Stimulated activated naive CD8-positive, alpha-beta T cell treated with anti-CD3 and anti-CD28 coated beads, Interleukin-15, Interleukin-2, amounts not matched to agents 100 ng/mL and 50 ng/mL, for 24 hours (primary cell): ENCODE results near the gene PTGR2.
"Not testable (repeated sequence)": the region's sequence is repeated elsewhere in the genome, so short reads cannot be mapped to it uniquely, and the experiment has no call there.

Experiments used
- H3K27ac Mint-ChIP-seq: one replicate; pipeline ENCODE4 v1.8.0; 2021; ENCODE audit warnings: mild to moderate bottlenecking, mixed read lengths
- H3K27me3 Mint-ChIP-seq: one replicate; pipeline ENCODE4 v1.8.0; 2021; ENCODE audit warnings: mixed read lengths
- H3K36me3 Mint-ChIP-seq: one replicate; pipeline ENCODE4 v1.8.0; 2021; ENCODE audit warnings: low read depth, mixed read lengths
- H3K4me1 Mint-ChIP-seq: one replicate; pipeline ENCODE4 v1.8.0; 2021; ENCODE audit warnings: low read depth, mixed read lengths
- H3K4me3 Mint-ChIP-seq: one replicate; pipeline ENCODE4 v1.8.0; 2021; ENCODE audit warnings: mild to moderate bottlenecking, mixed read lengths
- H3K9me3 Mint-ChIP-seq: one replicate; pipeline ENCODE4 v1.8.0; 2021; ENCODE audit warnings: mixed read lengths

Gene PTGR2

DNA sequence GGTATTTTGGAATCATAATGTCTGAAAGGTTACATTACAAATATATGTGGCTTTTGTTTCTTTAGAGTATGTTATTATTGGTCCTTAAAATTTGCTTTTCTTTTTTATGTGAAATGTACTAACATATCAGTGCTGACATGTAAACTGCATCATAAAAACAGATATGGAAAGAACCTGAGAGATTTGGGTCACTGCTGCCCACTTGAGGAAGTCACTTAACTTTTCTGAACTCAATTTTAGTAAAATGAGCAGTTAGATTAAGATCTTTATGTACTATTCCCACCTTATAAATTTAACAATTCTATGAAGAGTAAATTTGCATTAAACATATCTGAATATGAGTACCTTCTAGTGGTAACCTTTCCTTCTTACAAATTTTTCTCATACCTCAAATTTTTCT, 7.5 kb downstream of the PTGR2 start:
- Mint-ChIP-seq H3K9me3 (no peaks in the 10 kb centered on the region), H3K4me1 (no peaks in the 10 kb centered on the region), H3K4me3 (no peak overlapping the region), H3K27me3 (no peaks in the 10 kb centered on the region), H3K27ac (no peak overlapping the region), H3K36me3 (peaks cover 7% of the 10 kb centered on the region)

DNA sequence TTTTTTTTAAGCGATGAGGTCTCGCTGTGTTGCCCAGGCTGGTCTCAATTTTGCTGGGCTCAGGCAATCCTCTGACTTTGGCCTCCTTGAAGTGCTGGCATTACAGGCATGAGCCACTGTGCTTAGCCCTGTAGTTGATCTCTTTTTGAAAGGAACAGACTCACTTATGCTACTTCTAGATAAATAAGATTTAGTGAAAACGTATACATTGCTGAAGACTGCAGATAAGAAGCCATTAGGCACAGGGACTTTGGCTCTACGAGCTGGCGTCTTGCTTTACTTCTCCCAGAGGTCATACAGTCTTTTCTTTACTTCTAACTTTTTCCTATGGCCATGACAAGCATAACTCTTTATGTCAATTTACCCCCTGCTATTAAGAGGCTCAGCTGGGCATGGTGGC, 9.4 kb downstream of the PTGR2 start:
- Mint-ChIP-seq H3K36me3 (peaks cover 14% of the 10 kb centered on the region), H3K27me3 (no peaks in the 10 kb centered on the region), H3K9me3 (no peaks in the 10 kb centered on the region), H3K27ac (no peak overlapping the region), H3K4me3 (no peak overlapping the region), H3K4me1 (no peaks in the 10 kb centered on the region)

DNA sequence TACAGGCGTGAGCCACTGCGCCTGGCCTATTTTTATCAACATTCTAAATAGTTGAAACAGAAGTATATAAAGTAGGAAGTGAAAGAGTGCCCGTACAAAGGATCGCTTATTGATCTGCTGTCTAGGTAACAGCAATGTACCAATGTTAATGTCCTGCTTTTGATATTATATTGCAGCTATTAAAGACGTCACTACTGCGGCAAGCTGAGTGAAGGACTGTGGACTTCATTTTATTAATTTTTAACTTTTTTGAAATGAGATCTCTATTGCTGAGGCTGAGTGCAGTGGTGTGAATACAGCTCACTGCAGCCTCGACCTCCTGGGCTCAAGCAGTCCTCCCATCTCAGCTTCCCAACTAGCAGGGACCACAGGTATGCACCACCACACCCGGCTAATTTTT, 10.8 kb downstream of the PTGR2 start:
- Mint-ChIP-seq H3K36me3 (peaks cover 19% of the 10 kb centered on the region), H3K4me3 (no peak overlapping the region), H3K27me3 (no peaks in the 10 kb centered on the region), H3K4me1 (no peaks in the 10 kb centered on the region), H3K9me3 (no peaks in the 10 kb centered on the region), H3K27ac (no peak overlapping the region)

GRCh38 chr14:73863209-73863608, 11.6 kb downstream of the PTGR2 start:
- H3K4me1 Mint-ChIP-seq, result no peaks in the 10 kb centered on the region
- no peaks in the 10 kb centered on the region for H3K9me3 Mint-ChIP-seq
- no peak overlapping the region for H3K27ac Mint-ChIP-seq
- H3K36me3 Mint-ChIP-seq, result peaks cover 19% of the 10 kb centered on the region
- no peak overlapping the region for H3K4me3 Mint-ChIP-seq
- no peaks in the 10 kb centered on the region for H3K27me3 Mint-ChIP-seq

DNA sequence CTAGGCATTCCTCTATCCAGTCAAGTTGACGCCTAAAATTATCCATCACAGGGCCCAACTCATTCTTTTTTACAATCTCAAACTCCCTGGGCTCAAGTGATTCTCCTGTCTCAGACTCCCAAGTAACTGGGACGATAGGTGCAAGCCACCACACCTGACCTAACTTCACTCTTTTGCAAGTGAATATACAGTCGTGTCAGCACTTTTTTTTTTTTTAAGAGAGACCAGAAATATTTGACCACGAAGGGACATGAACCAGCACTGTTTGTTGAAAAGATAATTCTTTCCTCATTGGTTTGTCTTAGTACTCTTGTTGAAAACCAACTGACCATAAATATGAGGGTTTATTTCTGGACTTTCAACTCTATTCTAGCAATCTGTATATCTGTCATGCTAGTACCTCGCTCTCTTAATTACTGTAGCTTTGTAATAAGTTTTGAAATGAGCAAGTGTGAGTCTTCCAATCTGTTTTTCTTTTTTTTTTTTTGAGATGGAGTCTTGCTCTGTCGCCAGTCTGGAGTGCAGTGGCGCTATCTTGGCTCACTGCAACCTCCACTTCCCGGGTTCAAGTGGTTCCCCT, 14.0 kb downstream of the PTGR2 start:
- Mint-ChIP-seq H3K9me3 (no peaks in the 10 kb centered on the region), H3K36me3 (peaks cover 15% of the 10 kb centered on the region), H3K27ac (no peak overlapping the region), H3K27me3 (no peaks in the 10 kb centered on the region), H3K4me3 (no peak overlapping the region), H3K4me1 (no peaks in the 10 kb centered on the region)

DNA sequence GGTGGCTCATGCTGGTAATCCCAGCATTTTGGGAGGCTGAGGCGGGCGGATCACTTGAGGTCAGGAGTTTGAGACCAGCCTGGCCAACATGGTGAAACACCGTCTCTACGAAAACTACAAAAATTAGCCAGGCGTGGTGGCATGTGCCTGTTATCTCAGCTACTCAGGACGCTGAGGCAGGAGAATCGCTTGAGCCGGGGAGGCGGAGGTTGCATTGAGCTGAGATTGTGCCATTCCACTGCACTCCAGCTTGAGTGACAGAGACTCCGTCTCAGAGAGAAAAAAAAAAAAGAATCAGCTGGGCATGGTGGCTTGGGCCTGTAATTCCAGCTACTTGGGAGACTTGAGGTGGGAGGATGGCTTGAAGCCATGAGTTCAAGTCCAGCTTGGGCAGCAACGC, 18.1 kb downstream of the PTGR2 start:
- H3K4me3 Mint-ChIP-seq, H3K4me1 Mint-ChIP-seq, H3K9me3 Mint-ChIP-seq, H3K27ac Mint-ChIP-seq, H3K27me3 Mint-ChIP-seq: not testable (repeated sequence)
- peaks cover 11% of the 10 kb centered on the region for H3K36me3 Mint-ChIP-seq

DNA sequence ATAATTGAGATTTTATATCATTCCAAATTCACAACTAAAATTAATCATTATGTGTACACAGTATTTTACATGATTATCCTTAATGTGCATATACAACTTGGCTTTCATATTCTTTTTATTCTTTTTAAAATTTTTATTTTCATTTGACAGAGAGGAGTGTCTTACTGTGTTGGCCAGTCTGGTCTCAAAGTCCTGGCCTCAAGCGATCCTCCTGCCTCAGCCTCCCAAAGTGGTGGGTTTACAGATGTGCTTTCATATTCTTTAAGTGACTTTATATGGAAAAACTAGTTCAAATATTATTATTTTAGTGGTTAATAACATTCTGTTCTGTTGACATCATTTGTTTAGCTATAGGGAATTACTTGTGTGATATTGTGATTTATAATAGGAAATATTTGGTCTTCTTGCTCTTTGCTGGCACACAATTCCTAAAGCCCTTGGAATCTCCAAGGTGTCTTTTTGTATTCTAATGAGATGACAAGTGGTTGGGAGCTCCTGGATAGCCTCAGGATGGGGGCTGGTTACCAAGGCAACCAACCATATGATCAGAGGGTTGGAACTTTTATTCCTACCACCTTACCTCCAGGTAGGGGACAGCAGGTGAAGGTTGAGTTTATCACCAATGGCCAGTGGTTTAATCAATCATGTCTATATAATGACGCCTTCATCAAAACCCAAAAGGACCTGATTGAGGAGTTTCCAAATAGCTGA, 19.0 kb downstream of the PTGR2 start:
- H3K9me3 Mint-ChIP-seq, result no peaks in the 10 kb centered on the region
- no peak overlapping the region for H3K27ac Mint-ChIP-seq
- H3K27me3 Mint-ChIP-seq, result no peaks in the 10 kb centered on the region
- H3K4me3 Mint-ChIP-seq, result no peak overlapping the region
- H3K36me3 Mint-ChIP-seq, result peaks cover 10% of the 10 kb centered on the region
- H3K4me1 Mint-ChIP-seq, result no peaks in the 10 kb centered on the region

GRCh38 chr14:73873660-73874059, 22.0 kb downstream of the PTGR2 start:
- no peaks in the 10 kb centered on the region for H3K9me3 Mint-ChIP-seq
- no peak overlapping the region for H3K4me3 Mint-ChIP-seq
- no peaks in the 10 kb centered on the region for H3K27me3 Mint-ChIP-seq
- no peak overlapping the region for H3K27ac Mint-ChIP-seq
- peaks cover 5% of the 10 kb centered on the region for H3K36me3 Mint-ChIP-seq
- no peaks in the 10 kb centered on the region for H3K4me1 Mint-ChIP-seq

DNA sequence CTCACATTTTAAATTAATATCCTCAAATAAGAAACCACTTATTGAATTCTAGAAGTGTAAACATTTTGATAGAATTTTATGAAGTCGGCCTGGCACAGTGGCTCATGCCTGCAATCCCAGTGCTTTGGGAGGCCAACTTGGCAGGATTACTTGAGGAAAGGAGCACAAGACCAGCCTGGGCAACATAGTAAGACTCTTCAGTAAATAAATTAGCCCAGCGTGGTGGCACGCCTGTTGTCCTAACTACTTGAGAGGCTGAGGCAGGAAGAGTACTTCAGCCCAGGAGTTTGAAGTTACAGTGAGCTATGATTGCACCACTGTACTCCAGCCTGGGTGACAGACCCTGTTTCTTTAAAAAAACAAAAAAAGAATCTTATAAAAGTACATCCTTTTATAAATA, 26.2 kb downstream of the PTGR2 start:
- Mint-ChIP-seq H3K9me3 (no peaks in the 10 kb centered on the region), H3K36me3 (peaks cover 5% of the 10 kb centered on the region), H3K4me1 (no peaks in the 10 kb centered on the region), H3K27ac (no peak overlapping the region), H3K4me3 (no peak overlapping the region), H3K27me3 (no peaks in the 10 kb centered on the region)

DNA sequence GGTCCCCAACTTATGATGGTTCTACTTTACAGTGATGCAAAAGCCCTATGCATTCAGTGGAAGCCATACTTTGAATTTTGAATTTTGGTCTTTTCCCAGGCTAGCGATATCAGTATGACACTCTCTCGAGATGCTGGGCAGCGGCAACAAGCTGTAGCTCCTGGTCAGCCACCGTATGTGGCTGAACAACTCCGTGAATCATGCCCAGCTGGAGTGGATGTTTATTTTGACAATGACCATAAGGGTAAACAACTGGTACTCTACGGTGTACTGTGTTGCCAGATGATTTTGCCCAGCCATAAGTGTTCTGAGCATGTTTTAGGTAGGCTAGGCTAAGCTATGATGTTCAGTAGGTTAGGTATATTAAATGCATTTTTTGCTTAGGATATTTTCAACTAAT, 26.8 kb downstream of the PTGR2 start:
- Mint-ChIP-seq H3K27me3 (no peaks in the 10 kb centered on the region), H3K36me3 (peaks cover 5% of the 10 kb centered on the region), H3K4me1 (no peaks in the 10 kb centered on the region), H3K4me3 (no peak overlapping the region), H3K9me3 (no peaks in the 10 kb centered on the region), H3K27ac (no peak overlapping the region)

- no peak overlapping the region for H3K4me3 Mint-ChIP-seq
- H3K27ac Mint-ChIP-seq, result no peak overlapping the region
- H3K4me1 Mint-ChIP-seq, result no peaks in the 10 kb centered on the region
- no peaks in the 10 kb centered on the region for H3K27me3 Mint-ChIP-seq
- H3K36me3 Mint-ChIP-seq, result peaks cover 9% of the 10 kb centered on the region
- no peaks in the 10 kb centered on the region for H3K9me3 Mint-ChIP-seq
These were observed 27.4 kb downstream of the PTGR2 start for GRCh38 chr14:73879027-73879426.

DNA sequence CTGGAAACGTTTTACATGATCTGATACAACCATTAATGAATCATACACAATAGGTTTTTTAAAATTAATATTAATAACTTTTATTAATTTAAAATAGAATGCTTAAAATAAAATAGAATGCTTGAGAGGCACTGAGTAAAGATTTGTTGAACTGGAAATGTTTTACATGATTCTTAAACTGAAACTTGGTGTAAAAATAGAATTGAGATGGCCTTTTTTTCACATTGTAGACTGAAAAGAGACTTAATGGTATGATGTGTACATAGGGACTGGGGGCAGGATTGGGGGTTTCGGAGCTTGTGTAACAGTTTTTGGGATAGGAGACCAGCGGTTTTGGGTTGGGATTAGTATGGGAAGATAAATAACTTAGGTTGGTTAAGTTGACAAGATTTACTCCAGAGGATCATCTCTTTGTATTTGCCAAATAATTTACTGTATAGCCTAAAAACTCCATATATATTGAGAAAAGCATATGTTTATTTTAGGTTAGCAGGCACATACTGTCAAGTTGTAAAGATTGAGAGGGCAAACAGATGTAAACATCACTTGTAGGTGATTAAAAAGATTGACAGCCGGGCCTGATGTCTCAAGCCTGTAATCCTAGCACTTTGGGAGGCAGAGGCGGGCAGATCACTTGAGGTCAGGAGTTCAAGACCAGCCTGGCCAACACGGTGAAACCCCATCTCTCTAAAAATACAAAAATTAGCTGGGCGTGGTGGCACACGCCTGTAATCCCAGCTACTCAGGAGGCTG, 33.0 kb downstream of the PTGR2 start:
- peak overlapping the region; percentile 98 for H3K27ac Mint-ChIP-seq
- H3K4me3 Mint-ChIP-seq, result peak overlapping the region; percentile 85

DNA sequence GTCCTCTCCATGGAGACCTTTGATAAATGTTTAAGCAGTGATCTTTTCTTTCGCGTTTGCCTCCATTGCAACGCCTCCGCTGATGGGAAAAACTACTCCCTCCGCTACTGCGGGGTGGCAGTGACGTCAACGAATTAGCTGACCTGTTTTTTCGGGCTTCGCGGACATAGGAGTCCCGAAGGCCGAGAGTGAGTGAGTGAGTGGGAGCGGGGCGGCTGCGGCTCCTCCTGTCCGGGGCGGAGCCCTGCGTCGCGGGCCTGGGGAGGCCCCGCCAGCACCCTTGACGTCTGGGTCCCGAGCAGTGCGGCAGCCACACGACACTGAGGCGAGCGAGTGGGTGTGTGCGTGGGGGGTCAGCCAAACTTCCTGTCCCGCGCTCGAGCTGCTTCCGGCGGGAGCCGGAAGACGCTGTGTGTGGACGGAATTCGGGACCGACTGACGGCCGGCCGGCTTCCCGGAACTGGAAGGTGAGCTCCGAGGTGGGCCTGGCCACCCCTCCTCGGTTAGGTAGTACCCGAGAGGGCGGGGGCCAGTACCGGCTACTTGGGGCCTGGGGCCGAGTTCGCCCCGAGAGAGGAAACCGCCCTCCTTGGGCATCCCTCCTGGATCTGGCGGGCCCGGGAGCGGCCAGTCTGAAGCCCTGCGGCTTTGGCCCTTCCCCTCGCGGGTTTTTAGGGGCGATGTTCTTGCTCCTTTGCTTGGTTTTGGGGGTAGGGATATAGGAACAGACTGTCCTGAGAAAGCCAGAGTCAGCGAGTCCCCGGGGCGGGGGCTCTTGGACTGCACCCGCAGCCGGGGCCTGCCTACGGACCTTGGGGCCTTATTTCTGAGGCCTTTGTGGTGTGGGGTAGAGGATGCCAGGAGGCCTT, 35.1 kb downstream of the PTGR2 start, which contains the start of gene ZNF410:
TSS of gene ZNF410 (plus strand) at position 411 of the 869 bp plus-strand sequence. CDS start 5,317 bp downstream, outside the sequence.
- Mint-ChIP-seq H3K9me3 (no peaks in the 10 kb centered on the region), H3K4me1 (peaks cover 52% of the 10 kb centered on the region)

More for the DNA sequence above, 33.0 kb downstream of the PTGR2 start:
- no peaks in the 10 kb centered on the region for H3K9me3 Mint-ChIP-seq
- peaks cover 43% of the 10 kb centered on the region for H3K4me1 Mint-ChIP-seq
- H3K27me3 Mint-ChIP-seq, result no peaks in the 10 kb centered on the region
- peaks cover 25% of the 10 kb centered on the region for H3K36me3 Mint-ChIP-seq

DNA sequence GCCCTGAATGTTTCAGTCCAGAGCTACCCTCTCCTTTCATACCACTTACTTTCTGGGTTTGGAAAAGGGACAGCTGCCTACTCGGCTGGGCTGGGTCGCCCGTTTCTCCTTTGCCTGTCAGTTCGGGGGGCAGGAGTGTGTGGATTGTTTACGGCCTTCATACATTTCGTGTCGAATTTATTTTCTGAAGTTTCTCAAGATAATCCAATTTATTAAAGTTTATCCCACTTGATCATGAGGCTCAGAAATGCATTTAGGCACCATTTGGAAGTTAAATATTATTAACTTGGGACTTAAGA, 35.6 kb downstream of the PTGR2 start:
- Mint-ChIP-seq H3K4me1 (peaks cover 56% of the 10 kb centered on the region), H3K9me3 (no peaks in the 10 kb centered on the region), H3K36me3 (peaks cover 40% of the 10 kb centered on the region), H3K4me3 (peak overlapping the region; percentile 85), H3K27me3 (no peaks in the 10 kb centered on the region), H3K27ac (peak overlapping the region; percentile 98)

More for the DNA sequence above, 35.1 kb downstream of the PTGR2 start, which contains the start of gene ZNF410:
- Mint-ChIP-seq H3K27ac (peak within 1 kb of the TSS; percentile 98), H3K36me3 (peaks cover 34% of the 10 kb centered on the region), H3K4me3 (peak within 1 kb of the TSS; percentile 85), H3K27me3 (no peaks in the 10 kb centered on the region)
